ENCODE results near the gene ZFYVE21.
"Not testable (repeated sequence)": the region's sequence is repeated elsewhere in the genome, so short reads cannot be mapped to it uniquely, and the experiment has no call there.

ZFYVE21 gene

DNA sequence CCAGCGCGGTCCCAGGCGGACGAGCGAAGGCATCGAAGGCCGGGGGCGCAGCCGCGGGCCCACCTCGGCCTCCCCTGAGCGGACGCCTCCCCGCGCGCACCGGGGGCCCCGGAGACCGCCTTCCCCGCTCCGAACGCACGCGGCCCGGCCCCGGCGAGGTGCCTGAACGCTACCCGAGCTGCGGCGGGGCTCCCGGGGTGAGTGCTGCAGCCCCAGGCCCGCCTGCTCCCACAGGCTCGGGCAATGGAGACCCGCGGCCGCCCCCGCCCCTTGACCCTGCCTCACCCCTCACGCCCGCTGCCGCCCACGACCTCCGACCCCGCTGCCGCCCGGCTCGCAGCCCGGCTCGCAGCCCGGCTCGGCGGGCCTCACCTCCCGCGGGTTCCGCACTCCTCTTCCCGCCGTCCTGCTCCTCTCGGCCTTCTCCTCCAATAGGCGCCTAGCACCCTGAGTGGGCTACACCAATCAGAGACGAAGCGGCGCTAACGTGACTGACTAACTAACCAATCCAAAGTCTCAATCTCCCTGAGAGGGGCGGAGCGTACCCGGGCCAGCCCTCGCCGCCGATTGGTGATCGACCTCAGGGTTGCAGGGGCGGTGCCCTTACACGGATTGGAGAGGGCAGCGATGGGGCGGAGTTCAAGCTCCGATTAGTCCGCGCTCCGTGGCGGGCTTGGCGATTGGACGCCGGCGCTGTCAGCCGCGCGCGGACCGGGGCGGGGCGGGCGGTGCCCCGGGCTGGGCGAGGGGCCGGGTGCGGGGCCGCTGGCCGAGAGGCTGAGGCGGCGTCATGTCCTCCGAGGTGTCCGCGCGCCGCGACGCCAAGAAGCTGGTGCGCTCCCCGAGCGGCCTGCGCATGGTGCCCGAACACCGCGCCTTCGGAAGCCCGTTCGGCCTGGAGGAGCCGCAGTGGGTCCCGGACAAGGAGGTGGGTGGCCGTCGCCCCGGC is at the start of gene ZFYVE21, which contains the start of gene XRCC3:
Gene ZFYVE21 (plus strand): TSS at position 759 of the 949 bp plus-strand sequence. CDS start 32 bp downstream, at position 791.
Gene XRCC3 (minus strand): TSS at position 400 of the 949 bp plus-strand sequence. CDS start 4,364 bp downstream, outside the sequence.
- DNase-seq = peak; percentile 99

DNA sequence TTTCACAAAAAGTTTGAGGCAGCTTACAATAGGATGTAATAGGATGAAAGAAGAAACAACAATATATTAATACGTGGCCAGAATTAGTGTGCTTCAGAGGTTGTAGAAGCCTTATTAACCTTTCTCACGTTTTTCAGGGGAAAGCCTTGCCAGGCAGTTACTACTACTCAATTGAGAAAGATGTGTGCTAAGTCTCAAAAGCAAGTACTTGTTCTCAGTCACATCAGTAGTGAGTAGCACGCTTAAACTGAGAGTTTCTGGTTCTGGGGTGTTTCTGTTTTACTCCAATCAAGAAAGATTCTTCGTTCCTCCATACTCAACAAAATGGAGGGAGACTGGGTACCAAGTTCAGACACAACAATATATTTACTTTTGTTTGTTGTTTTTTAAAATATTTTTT is 47.9 kb upstream of the ZFYVE21 start:
- no peak for DNase-seq

DNA sequence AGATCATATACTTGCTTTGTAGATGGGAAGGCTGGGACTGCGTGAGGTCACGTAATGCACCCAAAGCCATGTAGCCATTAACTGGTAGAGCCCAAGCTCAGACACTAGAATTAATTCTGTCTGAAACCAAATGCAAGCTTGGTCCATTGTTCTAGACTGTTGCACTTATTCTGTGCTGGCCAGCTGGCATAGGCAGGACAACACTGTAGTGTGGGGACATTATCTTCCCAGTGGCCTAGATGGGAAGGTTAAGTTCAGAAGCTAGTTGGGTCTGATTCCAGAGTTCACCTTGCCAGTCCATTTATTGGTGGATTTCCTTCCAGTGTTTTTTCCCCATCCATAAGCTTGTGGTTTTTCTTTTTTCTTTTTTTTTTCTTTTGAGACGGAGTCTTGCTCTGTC is 47.5 kb upstream of the ZFYVE21 start:
- DNase-seq = no peak

DNA sequence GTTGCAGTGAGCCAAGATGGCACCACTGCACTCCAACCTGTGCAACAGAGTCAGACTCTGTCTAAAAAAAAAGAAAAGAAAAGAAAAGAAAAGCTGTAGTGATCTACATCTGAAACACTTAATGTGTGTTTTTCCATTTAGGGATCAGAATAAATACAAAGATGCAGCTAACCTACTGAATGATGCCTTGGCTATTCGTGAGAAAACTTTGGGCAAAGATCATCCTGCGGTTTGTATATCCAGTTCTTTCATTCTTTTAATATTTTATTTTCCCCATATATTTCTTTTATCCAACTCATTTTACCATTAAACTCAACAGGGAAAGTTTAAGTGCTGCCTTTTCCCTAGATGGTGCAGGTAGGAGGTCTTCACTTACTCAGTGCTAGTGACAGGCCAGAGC is 46.2 kb upstream of the ZFYVE21 start:
- DNase-seq = no peak

DNA sequence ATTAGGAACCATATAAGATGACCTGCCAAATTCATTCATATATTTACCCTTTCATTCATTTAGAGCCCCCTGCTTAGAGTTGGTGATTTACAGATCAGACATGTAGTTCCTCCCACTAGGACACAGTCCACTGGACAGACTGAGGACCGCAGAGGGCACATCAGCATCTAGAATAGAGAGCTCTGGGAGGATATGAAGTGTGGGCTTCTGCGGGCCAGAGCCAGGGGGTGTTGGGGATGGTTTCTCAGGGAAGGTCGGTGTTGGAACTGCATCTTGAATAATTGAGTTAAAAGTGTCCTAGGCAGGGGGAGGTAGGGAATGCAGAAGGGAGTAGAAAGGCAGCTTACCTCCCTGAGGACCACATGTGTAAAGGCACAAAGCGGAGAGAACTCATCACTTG is 43.7 kb upstream of the ZFYVE21 start:
- DNase-seq = no peak

DNA sequence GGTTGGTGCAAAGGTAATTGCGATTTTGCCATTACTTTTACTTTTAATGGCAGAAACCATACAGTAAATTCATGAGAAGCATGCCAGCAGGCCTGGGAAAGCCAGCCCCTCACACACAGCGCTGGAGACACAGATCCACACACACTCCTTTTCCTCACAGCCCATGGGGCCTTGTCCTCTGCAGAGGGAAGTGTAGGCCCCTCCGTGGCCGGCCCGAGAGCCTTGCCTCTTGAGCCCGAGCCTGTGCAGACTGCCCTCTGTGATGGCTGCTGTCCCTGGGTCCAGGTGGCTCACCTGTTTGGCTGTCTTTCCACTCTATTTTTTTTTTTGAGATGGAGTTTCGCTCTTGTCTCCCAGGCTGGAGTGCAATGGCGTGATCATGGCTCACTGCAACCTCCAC is 39.7 kb upstream of the ZFYVE21 start:
- no peak for DNase-seq

DNA sequence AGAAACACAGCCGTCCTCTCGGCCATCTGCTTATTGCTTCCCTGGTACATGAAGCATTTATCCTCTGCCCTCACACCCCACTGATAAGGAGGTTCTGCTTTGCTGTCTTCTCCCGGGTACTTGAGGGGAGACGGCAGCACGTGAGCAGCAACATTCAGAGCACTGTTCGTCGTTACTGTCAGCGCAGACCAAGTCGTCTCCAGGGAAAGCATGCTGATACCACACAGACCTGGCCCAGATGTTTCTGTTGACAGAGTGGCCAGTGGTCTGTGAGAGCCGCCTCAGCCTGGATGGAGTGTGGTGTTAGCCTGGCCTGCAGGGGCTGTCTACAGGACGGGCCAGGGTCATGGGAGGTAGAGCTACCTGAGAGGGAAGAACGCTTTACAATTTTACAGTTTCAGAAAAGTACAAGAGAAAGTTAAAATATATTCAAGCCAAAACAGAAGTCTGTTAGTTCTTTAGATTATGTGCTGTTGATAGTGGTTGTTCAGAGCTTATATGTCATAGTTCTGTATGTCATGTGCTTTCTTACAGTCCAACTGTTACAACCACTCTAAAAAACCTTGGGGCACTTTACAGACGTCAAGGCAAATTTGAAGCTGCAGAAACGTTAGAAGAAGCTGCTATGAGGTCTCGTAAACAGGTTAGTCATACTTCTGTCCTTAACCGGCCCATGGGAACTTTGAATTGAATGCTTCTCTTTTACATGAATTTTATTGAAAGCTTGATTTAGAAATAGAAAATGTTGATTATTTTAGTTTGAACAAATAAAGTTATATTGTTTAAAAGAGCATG is 38.5 kb upstream of the ZFYVE21 start:
- DNase-seq = no peak

DNA sequence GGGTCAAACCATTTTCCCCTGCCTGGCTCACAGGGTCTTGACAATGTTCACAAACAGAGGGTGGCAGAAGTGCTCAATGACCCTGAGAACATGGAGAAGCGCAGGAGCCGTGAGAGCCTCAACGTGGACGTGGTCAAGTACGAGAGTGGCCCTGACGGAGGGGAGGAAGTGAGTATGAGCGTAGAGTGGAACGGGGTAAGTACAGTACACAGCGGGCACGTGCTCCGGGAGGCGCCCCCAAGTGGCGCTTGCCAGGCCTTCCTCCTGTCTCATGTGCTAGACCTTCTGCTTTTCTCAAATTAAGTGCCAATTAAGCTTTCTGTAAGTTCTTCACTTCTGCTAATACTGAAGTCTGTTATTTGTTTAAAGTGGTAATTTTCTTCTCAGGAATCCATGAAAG is 36.3 kb upstream of the ZFYVE21 start:
- peak; percentile 50 for DNase-seq

DNA sequence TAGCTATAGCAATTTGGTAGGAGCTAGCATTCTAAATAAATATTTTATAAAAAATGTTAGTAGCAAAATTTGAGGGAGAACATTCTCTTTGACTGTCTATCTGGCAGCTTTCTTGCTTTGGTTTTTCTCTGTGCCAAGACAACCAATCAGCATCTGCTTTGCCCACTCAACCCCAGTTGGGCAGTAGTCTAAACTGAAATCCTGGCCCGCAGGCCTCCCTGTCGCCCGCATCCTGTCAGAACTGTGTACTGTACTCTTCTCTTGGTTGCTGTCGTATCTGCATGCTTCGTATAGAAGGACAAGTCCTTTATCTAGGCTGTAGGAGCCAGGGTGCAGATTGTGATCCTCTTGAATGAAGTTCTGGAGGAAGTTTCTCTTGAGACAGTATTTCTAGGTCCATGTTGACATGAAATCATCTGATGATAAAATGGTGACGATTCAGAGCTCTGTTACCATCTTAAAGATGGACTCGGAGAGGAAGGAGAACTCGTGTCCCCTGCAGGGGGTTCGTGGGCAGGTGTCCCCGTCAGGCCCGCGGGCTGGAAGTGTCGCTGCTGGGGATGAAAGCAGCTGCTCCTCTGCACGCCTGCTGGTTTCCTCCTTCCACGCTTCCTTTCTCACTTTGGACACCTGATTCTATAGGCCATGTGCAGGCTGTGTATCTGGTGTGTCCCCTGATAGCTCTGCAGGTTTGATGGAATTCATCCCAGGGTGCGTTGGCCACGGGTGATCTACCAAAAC is 34.9 kb upstream of the ZFYVE21 start:
- DNase-seq = no peak

DNA sequence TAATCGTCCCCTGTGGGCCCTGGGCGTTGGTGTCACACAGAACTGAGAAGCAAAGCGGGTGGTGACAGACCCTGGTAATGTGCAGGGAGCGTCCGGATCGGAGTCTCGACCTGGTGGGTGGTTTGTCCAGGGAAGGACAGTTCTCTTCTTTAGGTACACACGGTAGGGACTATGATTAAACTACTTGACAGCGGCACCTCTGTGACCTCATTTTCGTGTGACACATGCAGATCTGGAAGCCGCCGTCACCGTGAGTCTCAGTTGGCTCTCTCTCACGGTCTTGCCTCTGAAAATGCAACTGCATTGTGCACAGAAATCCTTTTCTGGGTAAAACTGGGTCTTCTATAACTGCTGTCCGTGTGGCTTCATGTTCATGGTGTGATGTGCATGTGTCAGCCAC is 32.5 kb upstream of the ZFYVE21 start:
- DNase-seq = no peak

DNA sequence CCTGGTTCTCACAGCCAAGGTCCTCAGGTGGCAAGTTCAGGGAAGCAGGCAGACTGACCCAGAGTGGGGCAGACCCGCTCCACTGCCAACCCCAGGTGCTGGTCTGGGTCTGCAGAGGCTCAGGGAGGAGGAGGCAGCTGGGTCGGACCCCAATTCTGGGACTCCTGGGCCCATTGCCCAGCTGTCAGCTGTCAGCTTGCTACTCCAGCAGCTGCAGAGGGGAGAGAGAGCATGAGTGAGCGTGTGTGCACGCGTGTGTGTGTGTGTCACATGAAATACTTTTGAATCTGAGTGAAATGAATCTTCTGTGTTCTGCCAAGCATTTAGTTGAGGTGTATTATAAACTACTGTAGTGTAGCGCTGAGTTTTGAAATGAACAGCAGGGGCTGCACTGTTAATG is 31.1 kb upstream of the ZFYVE21 start:
- DNase-seq = no peak

DNA sequence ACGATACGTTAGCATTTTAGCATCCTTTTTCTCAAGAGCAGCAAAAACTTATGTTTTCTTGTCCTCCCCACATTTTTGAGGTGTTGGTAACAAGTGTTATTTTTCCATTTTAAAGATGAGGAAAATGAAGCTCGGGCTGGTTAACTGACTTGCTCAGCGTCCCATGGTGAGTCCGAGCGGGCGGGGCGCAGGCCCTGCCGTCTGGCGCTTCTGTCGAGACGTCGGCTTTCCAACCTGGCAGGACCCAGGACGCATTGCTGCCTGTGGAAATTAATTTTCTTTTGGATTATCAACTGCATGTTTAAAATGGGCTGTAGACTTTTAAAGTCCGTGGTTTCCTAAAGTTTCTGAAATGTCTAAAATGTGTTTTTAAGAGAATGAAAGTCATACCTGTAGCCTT is 30.7 kb upstream of the ZFYVE21 start:
- no peak for DNase-seq

DNA sequence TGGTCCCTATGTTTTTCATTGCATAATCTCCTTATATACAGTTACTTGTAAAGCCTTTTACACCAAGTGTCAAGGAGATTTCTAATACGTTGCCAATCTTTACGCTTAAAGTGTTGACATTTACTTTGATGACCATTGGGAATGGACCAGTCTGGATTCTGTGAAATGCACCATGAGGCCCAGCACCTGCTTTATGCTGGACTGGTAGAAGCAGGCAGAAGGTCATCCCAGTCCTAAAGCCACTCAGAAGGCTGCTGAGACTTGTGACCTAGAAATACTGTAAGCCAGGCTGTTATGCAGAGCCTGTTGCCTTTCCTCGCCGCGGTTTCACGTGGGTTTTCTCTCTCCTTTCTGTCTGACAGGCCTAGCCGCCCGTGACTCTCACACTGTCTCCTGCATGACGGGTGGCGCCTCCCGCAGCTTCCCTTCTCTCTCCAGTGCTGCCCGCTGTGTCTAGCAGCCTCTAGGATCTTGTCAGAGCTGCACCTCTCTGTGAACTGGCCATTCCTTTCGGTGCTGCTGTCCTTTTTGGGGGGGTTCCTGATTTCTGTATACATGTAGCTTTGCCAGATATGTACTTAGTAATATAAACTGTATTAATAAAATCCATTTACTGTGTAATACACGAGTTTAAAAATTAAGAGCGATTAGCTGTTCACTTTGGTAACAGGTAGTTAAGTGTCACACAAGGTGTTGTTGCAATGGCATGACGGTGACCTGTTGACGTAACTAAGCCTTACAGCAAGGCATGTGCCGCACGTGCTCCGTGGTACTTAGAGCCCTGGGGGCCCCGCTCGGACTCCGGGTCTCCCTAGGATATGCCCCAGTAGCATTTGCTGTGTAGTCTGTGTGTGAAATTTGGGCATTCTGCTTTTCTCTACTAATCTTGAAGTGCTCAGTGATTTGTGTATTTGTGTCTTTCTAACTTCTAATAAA is 30.1 kb upstream of the ZFYVE21 start:
- no peak for DNase-seq

DNA sequence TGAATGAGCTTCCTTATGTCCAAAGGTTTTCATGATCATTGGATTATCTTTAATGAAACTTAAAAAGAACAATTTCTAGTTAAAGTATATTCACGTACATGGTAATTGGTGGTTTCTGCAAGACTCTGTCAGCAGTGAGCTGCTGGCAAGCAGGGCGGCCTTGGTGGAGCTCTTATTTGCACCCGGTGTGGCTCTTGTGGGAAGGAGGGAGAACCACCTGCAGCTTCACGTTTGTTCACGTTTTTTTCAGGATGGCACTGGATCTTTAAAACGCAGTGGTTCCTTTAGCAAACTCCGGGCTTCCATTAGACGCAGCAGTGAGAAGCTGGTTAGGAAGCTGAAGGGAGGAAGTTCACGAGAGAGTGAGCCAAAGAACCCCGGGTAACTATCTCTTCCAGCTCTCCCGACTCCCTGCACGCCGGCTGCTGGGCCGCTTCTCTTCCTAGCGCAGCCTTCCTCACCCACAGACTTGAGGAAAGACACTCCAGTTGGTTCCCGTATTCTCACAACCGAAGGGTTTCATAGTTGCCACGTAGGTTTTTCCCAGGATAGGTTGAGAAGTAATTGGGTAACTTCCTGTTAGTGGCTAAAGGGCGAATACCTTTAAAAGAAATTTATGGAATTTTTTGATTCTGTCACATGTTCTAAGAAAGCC is 28.7 kb upstream of the ZFYVE21 start:
- DNase-seq = no peak

DNA sequence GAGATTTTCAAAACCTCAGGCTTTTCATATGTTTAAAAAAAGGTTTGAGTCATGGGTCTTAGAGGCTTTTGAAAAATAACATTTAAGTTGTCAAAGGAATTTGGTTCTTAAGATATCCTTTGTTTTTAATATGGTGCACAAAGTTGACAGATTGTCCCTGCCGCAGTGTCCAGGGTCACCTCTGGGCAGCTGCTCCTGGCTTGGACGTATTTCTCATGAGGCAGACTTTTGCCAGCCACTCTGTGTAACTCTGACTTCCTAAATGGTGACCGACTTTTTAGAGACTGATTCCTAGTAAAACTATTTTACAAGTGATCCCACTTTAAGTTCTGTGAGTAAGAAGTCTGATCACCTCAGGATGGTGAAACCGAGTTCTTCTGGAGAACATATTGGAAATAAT is 27.9 kb upstream of the ZFYVE21 start:
- no peak for DNase-seq

DNA sequence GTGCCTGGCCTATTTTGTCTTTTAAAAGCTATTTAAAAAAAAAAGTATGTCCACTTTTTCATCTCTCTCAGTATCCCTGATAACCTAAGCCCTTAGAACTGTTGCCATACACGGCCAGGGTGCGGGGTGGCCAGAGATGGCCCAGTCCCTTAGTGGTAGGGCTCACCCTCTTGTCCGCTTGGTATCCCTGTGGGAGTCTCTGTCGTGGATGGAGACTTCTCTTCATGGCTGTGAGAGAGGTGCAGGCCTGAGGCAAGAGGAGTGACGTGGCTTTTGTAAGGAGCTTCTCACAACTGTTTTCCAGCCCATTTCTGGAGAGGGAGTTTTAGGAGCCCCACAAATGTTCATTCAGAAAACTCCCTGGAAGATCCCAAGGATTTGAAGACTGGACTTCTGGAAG is 27.2 kb upstream of the ZFYVE21 start:
- no peak for DNase-seq

DNA sequence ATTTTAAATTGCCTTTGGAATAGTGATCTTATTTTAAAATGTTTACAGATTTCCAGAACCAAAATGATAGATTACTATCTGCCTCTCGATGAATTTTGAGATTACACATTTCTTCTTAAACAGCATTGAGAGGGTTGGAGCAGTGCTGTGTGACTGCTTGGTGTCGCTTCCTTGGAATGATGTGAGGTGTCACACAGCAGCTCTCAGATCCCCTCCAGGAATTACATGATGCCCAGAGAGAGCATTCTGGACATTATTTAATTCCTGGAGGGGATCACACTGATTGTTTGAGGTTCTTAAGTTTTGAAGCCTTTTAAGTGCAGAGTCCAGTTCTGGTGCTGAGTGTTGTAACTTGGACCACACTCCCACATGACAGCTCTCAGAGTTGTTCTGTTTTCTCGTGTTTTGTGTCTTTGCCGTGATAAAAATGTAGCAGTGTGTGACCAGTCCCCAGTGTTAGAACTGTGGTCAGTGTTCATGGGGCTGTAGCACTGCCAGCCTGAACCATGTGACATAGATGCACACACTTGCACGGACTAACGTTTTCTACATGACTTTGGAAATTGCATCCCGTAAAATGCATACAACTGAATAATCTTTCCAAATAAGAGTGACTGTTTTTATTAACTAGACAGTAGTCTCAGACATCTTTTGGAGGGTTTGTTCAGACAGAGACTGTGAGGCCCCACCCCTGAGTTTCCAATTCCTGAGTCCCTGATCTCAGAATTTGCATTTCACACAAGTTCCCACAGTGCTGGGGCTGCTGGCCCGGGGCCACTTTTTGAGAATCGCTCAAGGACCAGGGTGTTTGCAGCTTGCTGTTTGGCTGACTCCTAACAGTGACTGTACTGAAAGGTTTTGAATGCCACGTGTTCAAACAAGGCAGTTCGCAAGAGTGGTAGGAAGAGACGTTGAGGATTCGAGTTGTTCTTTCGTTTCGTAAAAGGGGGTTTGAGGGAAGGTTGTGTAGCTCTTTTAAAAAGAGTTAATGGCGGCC is 26.4 kb upstream of the ZFYVE21 start:
- DNase-seq = no peak

DNA sequence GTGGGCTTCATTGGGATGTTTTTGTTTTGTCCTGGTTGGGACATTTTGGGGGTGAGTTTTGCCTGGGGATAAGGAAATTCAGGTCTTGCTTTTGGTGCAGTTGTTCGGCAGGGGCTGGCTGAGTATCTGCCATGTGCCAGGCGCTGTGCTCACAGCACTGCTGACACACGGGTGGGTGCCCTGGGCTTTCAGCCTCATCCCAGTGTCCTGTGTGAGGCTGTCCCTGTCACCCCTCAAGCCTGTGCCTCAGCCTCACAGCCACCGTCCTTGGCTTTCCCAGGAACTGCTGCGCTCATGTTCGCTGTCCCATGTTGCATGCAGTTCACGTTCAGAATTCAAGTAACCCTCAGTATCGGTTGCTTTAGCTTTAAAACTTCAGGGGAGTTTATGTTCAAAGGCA is 25.3 kb upstream of the ZFYVE21 start:
- DNase-seq = no peak

DNA sequence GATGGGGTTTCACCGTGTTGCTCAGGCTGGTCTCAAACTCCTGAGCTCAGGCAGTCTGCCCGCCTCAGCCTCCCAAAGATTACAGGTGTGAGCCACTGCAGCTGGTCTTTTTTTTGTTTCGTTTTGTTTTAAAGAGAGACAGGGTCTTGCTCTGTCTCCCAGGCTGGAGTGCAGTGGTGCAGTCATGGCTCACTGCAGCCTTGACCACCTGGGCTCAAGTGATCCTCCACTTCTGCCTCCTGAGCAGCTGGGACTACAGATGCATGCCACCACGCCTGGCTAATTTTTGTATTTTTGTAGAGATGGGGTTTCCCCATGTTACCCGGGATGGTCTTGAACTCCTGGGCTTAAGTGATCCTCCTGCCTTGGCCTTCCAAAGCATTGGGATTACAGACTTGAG is 24.0 kb upstream of the ZFYVE21 start:
- not testable (repeated sequence) for DNase-seq

DNA sequence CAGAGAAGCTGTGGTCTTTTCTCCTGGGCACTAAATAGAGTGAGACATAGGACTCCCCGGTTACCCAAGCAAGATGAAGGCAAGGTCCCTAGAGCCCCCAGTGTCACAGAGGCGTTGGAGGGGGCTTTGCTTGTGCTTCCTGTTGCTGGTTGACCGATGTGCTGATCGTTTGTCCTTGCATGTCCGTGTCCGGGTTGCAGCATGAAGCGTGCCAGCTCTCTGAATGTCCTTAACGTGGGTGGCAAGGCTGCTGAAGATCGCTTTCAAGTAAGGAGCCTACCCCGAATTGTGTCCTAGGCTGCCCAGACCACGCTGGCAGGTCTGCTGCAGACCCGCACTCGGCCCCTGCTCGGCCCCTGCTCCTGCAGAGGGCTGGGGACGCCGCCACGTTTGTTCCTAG is 23.5 kb upstream of the ZFYVE21 start:
- no peak for DNase-seq

All from activated T-cell treated with anti-CD3 and anti-CD28 coated beads, Interleukin-2, amount 50 U/mL, for 1 hour (primary cell).